Peyer's patch (tissue), 4 donors: ENCODE measurements around the gene STK25. TPM values are rescaled to one million over a fixed set of nuclear protein-coding genes. Genes with fewer than 3 reads are reported as not detected.

Experiments
- DNase-seq, 3 donors: peaks; one replicate each; pipeline ENCODE4 v3.0.0-alpha.2; 2017 to 2019
- H3K27ac ChIP-seq, 4 donors: fragments of 200-600 bp; sonication (generic); one replicate each; pipeline ENCODE4 v1.5.1; 2016 to 2019
- H3K27me3 ChIP-seq, 2 donors: fragments of 200-600 bp; sonication (generic); one replicate each; pipeline ENCODE4 v1.5.1; 2019
- H3K36me3 ChIP-seq, 3 donors: fragments of 200-600 bp; sonication (generic); one replicate each; pipeline ENCODE4 v1.5.1; 2016 to 2019
- H3K4me1 ChIP-seq, 4 donors: fragments of 200-600 bp; sonication (generic); one replicate each; pipeline ENCODE4 v1.5.1; 2016 to 2019
- H3K4me3 ChIP-seq, 4 donors: fragments of 200-600 bp; sonication (generic); 1 replicate in 3 of 4; 2 replicates in 1 of 4; pipeline ENCODE4 v1.5.1; 2016 to 2019; ENCODE audit warnings: mild to moderate bottlenecking in 1 of 4
- H3K9me3 ChIP-seq, 4 donors: fragments of 200-600 bp; sonication (generic); one replicate each; pipeline ENCODE4 v1.5.1; 2016 to 2019; ENCODE audit warnings: mild to moderate bottlenecking in 1 of 4
- CTCF ChIP-seq, 6 experiments: fragments of 450-650 bp in 4 of 6; fragments of 200-600 bp in 2 of 6; sonication (generic) in 1 of 6; IDR thresholded peaks; one replicate each; pipeline ENCODE4 v1.5.1; 2017 to 2019; ENCODE audit warnings: antibody characterized with exemption in 6 of 6, mild to moderate bottlenecking in 3 of 6, moderate library complexity in 1 of 6
- POLR2A ChIP-seq, 2 donors: fragments of 450-650 bp; IDR thresholded peaks; one replicate each; pipeline ENCODE4 v1.5.1; 2017; ENCODE audit warnings: antibody characterized with exemption in 2 of 2, mild to moderate bottlenecking in 2 of 2, moderate library complexity in 2 of 2
- total RNA-seq, 4 donors: library from RNA; depleted of rRNA; stranded (reverse); fragments of >200 nt; gene quantifications; one replicate each; pipeline ENCODE4 v1.1.0, GENCODE V29; 2016

STK25 gene
- total RNA-seq, 4 donors from 2014 or later, result 149 to 356 (median 275) TPM

- Histone ChIP-seq H3K4me3 (peak overlapping the region in 2 of 4 donors; percentile 26 to 27), H3K27me3 (no peaks in the 10 kb centered on the region), H3K9me3 (peaks cover 0 to 6% (median 0%) of the 10 kb centered on the region in 4 donors), H3K36me3 (no peaks in the 10 kb centered on the region), H3K27ac (no peak overlapping the region), H3K4me1 (peaks cover 0 to 9% (median 0%) of the 10 kb centered on the region in 4 donors)
- TF ChIP-seq CTCF (IDR thresholded peaks at IDR 0.05) (no peak), POLR2A (IDR thresholded peaks at IDR 0.05) (no peak)
- no peak for DNase-seq
Measured at GRCh38 chr2:241541564-241542277, 33.3 kb upstream of the STK25 start.

GRCh38 chr2:241540771-241541561, 32.6 kb upstream of the STK25 start:
- Histone ChIP-seq H3K36me3 (no peaks in the 10 kb centered on the region), H3K9me3 (peaks cover 0 to 6% (median 0%) of the 10 kb centered on the region in 4 donors), H3K4me1 (peaks cover 0 to 9% (median 0%) of the 10 kb centered on the region in 4 donors), H3K27me3 (no peaks in the 10 kb centered on the region), H3K27ac (peak overlapping the region in 1 of 4 donors; percentile 31), H3K4me3 (peak overlapping the region; percentile 17 to 47 (median 34))
- DNase-seq, result peak; percentile 31 to 84 (median 73)
- TF ChIP-seq CTCF (IDR thresholded peaks at IDR 0.05) (no peak), POLR2A (IDR thresholded peaks at IDR 0.05) (no peak)

- H3K27ac ChIP-seq, result no peak overlapping the region
- TF ChIP-seq CTCF (IDR thresholded peaks at IDR 0.05) (no peak), POLR2A (IDR thresholded peaks at IDR 0.05) (no peak)
- no peaks in the 10 kb centered on the region for H3K36me3 ChIP-seq
- DNase-seq, result no peak
- H3K4me1 ChIP-seq, result peaks cover 0 to 9% (median 0%) of the 10 kb centered on the region in 4 donors
- peaks cover 0 to 6% (median 0%) of the 10 kb centered on the region in 4 donors for H3K9me3 ChIP-seq
- no peaks in the 10 kb centered on the region for H3K27me3 ChIP-seq
- H3K4me3 ChIP-seq, result peak overlapping the region in 2 of 4 donors; percentile 41 to 47
Measured at GRCh38 chr2:241540401-241540770, 32.0 kb upstream of the STK25 start.

GRCh38 chr2:241539616-241540374, 31.4 kb upstream of the STK25 start:
- H3K9me3 ChIP-seq, result peaks cover 0 to 6% (median 0%) of the 10 kb centered on the region in 4 donors
- TF ChIP-seq POLR2A (IDR thresholded peaks at IDR 0.05), result no peak
- TF ChIP-seq CTCF (IDR thresholded peaks at IDR 0.05), result no peak
- no peak overlapping the region for H3K27ac ChIP-seq
- no peaks in the 10 kb centered on the region for H3K36me3 ChIP-seq
- H3K4me3 ChIP-seq, result no peak overlapping the region
- DNase-seq, result no peak
- H3K4me1 ChIP-seq, result peaks cover 0 to 9% (median 0%) of the 10 kb centered on the region in 4 donors
- H3K27me3 ChIP-seq, result no peaks in the 10 kb centered on the region

- H3K36me3 ChIP-seq, result no peaks in the 10 kb centered on the region
- no peak for TF ChIP-seq CTCF (IDR thresholded peaks at IDR 0.05)
- no peak for TF ChIP-seq POLR2A (IDR thresholded peaks at IDR 0.05)
- no peak overlapping the region for H3K4me3 ChIP-seq
- no peak for DNase-seq
- H3K4me1 ChIP-seq, result peaks cover 0 to 9% (median 0%) of the 10 kb centered on the region in 4 donors
- no peaks in the 10 kb centered on the region for H3K27me3 ChIP-seq
- peaks cover 0 to 6% (median 0%) of the 10 kb centered on the region in 4 donors for H3K9me3 ChIP-seq
- no peak overlapping the region for H3K27ac ChIP-seq
Measured at GRCh38 chr2:241538838-241539615, 30.6 kb upstream of the STK25 start.
